PC-9 (cell line): ENCODE measurements around the gene TSLP. TPM values are rescaled to one million over a fixed set of nuclear protein-coding genes. Genes with fewer than 3 reads are reported as not detected.

Experiments
- BruUV-seq: library from RNA; stranded (reverse); fragments of 400-500 nt; replicated peaks from 2 replicates; lab custom pipeline; 2021; lab: Mats Ljungman, UMichigan
- CTCF ChIA-PET: fragments of 300-600 bp; sonication (Branson Sonifier 250); formaldehyde crosslinking; loops from one replicate; lab custom pipeline; 2022; ENCODE audit warnings: antibody characterized with exemption; lab: Charles Lee
- POLR2A ChIA-PET: fragments of 300-600 bp; sonication (Branson Sonifier 250); formaldehyde crosslinking; loops from one replicate; lab custom pipeline; 2022; ENCODE audit warnings: antibody characterized with exemption; ENCODE audit not compliant: unreplicated experiment; lab: Charles Lee
- DNase-seq, 2 experiments: peaks; one replicate each; pipeline versions ENCODE4 v3.0.0 to v3.0.0-alpha.2; 2015 to 2022; ENCODE audit warnings: mixed read lengths in 1 of 2
- H2AFZ ChIP-seq: fragments of 200-600 bp; sonication (generic); 2 replicates; pipeline ENCODE4 v1.8.1; 2017; ENCODE audit warnings: antibody characterized with exemption
- H3F3A ChIP-seq: fragments of 200-600 bp; sonication (generic); 2 replicates; pipeline ENCODE4 v1.8.1; 2017; ENCODE audit warnings: antibody characterized with exemption, mild to moderate bottlenecking, low read depth; ENCODE audit not compliant: insufficient read depth
- H3K27ac ChIP-seq: fragments of 200-600 bp; sonication (generic); 2 replicates; pipeline ENCODE4 v1.6.1; 2016; ENCODE audit warnings: mixed run types
- H3K27me3 ChIP-seq: fragments of 200-600 bp; sonication (generic); 2 replicates; pipeline ENCODE4 v1.6.1; 2016; ENCODE audit warnings: low read depth, mixed run types; ENCODE audit not compliant: insufficient read depth
- H3K36me3 ChIP-seq: fragments of 200-600 bp; sonication (generic); 2 replicates; pipeline ENCODE4 v1.6.1; 2016; ENCODE audit warnings: low read depth, mixed run types
- H3K4me1 ChIP-seq: fragments of 200-600 bp; sonication (generic); replicated peaks from 2 replicates; pipeline ENCODE4 v1.6.1; 2016; ENCODE audit warnings: mixed run types; ENCODE audit not compliant: insufficient read depth
- H3K4me2 ChIP-seq: fragments of 200-600 bp; sonication (generic); 2 replicates; pipeline ENCODE4 v1.6.1; 2017; ENCODE audit warnings: mixed run types
- H3K4me3 ChIP-seq: fragments of 200-600 bp; sonication (generic); 2 replicates; pipeline ENCODE4 v1.6.1; 2016; ENCODE audit warnings: mixed run types
- H3K79me2 ChIP-seq: fragments of 200-600 bp; sonication (generic); 2 replicates; pipeline ENCODE4 v1.6.1; 2017; ENCODE audit warnings: low read depth, mixed run types
- H3K9me2 ChIP-seq: fragments of 200-600 bp; sonication (generic); 2 replicates; pipeline ENCODE4 v1.8.1; 2017; ENCODE audit warnings: mild to moderate bottlenecking; ENCODE audit not compliant: insufficient read depth
- H3K9me3 ChIP-seq: fragments of 200-600 bp; sonication (generic); 2 replicates; pipeline ENCODE4 v1.8.1; 2016; ENCODE audit warnings: low read depth; ENCODE audit not compliant: insufficient read depth
- H4K20me1 ChIP-seq: fragments of 200-600 bp; sonication (generic); 2 replicates; pipeline ENCODE4 v1.8.1; 2017; ENCODE audit not compliant: insufficient read depth
- CTCF ChIP-seq: fragments of 200-600 bp; sonication (generic); conservative IDR thresholded peaks from 2 replicates; pipeline ENCODE4 v1.6.1; 2017; ENCODE audit warnings: mixed run types, antibody characterized with exemption, mild to moderate bottlenecking, moderate library complexity
- EZH2 ChIP-seq: fragments of 200-600 bp; sonication (generic); IDR thresholded peaks from 2 replicates; pipeline ENCODE4 v1.8.0; 2017; ENCODE audit warnings: antibody characterized with exemption, low read depth
- intact Hi-C: fragments of 100-400 bp; cut with micrococcal nuclease; formaldehyde crosslinking; loops from one replicate; pipeline ENCODE4 v1.10.0; 2022; ENCODE audit not compliant: unreplicated experiment
- total RNA-seq: library from RNA; stranded (reverse); gene quantifications from 2 replicates; pipeline ENCODE4 v1.2.3, GENCODE V29; 2021

Gene TSLP
- total RNA-seq, 1 experiment from 2014 or later = not detected

DNA sequence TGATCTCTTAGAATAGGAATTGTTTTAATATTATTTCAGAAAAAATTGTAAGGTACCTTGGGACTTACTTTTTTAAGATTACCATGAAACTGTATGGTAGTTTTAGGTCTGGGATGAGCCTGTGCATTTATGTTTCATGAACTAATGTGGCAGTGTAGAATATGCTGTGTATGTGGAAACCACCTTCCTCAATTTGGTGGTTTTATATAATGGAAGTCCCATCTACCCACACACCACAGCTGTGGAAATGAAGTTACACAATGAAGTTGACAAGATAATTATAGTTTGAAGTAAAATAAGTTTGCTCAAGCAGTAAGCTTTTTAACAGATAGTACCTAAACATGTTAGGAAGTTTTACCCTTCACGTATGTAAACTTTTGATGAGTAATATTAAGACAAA, 45.0 kb downstream of the TSLP start:
- CTCF ChIA-PET = no interaction called here
- H3K79me2 ChIP-seq = no peaks in the 10 kb centered on the region
- peaks cover 5% of the 10 kb centered on the region; the same call in 1 of the 2 replicates for H4K20me1 ChIP-seq
- peaks cover 20% of the 10 kb centered on the region for H3K36me3 ChIP-seq
- H2AFZ ChIP-seq = no peak overlapping the region
- DNase-seq = no peak
- intact Hi-C loops = no loop called here
- H3K4me1 ChIP-seq = no peaks in the 10 kb centered on the region
- no peak overlapping the region for H3K4me3 ChIP-seq
- TF ChIP-seq CTCF (no peak), EZH2 (no peak)
- H3K4me2 ChIP-seq = no peak overlapping the region
- H3K27me3 ChIP-seq = no peaks in the 10 kb centered on the region
- H3K27ac ChIP-seq = no peak overlapping the region
- H3K9me2 ChIP-seq = no peaks in the 10 kb centered on the region
- no TSS peak for BruUV-seq
- POLR2A ChIA-PET = no interaction called here
- H3K9me3 ChIP-seq = no peaks in the 10 kb centered on the region
- H3F3A ChIP-seq = no peaks in the 10 kb centered on the region; the same call in 1 of the 2 replicates

DNA sequence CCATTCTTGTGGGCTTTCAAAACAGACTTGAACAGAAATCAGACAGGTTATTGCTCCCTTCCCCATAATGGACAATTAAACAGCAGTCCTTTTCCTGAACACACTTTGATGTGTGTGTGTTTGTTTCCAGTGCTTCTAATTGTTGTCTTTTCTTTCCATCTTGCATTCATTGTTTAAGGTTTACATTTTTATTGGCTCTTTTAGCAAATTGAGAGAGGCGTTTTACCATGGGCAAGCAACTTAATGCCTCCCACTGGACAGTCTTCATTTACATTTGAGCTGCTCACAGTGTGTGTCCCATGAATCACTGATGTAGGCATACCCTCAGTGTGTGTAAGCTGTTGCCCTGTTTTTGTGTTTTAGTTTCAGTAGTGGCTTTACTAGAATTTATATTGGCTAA, 45.6 kb downstream of the TSLP start:
- Histone ChIP-seq H3K9me3 (no peaks in the 10 kb centered on the region), H3K4me1 (no peaks in the 10 kb centered on the region), H3K36me3 (peaks cover 26% of the 10 kb centered on the region), H3F3A (no peaks in the 10 kb centered on the region; the same call in 1 of the 2 replicates), H3K27ac (no peak overlapping the region), H3K27me3 (no peaks in the 10 kb centered on the region), H3K9me2 (no peaks in the 10 kb centered on the region), H2AFZ (no peak overlapping the region), H3K79me2 (no peaks in the 10 kb centered on the region), H4K20me1 (peaks cover 3% of the 10 kb centered on the region; the same call in 1 of the 2 replicates), H3K4me2 (no peak overlapping the region), H3K4me3 (no peak overlapping the region)
- POLR2A ChIA-PET = no interaction called here
- intact Hi-C loops = no loop called here
- TF ChIP-seq EZH2 (no peak), CTCF (no peak)
- CTCF ChIA-PET = no interaction called here
- DNase-seq = no peak
- no TSS peak for BruUV-seq

DNA sequence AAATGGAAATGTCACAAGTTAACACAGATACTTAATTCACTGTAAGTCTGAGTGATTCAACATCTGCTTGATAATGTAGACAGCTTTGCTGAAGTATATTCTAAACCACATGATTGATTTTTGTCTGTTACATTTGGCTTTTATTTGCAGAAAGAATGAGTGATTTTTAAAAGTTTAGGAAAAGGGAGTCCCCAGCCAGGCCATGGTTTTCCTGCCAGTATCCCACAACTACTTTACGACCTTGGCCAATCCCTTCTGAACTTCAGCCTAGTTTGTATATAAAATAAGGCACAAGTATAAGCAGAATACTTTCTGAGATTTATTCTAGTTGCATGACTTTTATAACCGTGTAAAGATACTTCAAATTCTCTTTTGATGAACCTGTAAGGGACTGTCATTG, 47.7 kb downstream of the TSLP start:
- no peak overlapping the region for H2AFZ ChIP-seq
- no peak for DNase-seq
- no peaks in the 10 kb centered on the region for H3K79me2 ChIP-seq
- intact Hi-C loops = no loop called here
- ChIA-PET CTCF (no interaction called here), POLR2A (no interaction called here)
- no peak overlapping the region for H3K4me2 ChIP-seq
- no peaks in the 10 kb centered on the region for H3K4me1 ChIP-seq
- BruUV-seq = no TSS peak
- TF ChIP-seq EZH2 (no peak), CTCF (no peak)
- H3K9me2 ChIP-seq = no peaks in the 10 kb centered on the region
- no peak overlapping the region for H3K4me3 ChIP-seq
- no peak overlapping the region for H3K27ac ChIP-seq
- no peaks in the 10 kb centered on the region for H4K20me1 ChIP-seq
- H3K36me3 ChIP-seq = peaks cover 37% of the 10 kb centered on the region
- H3K9me3 ChIP-seq = no peaks in the 10 kb centered on the region
- H3F3A ChIP-seq = no peaks in the 10 kb centered on the region
- H3K27me3 ChIP-seq = no peaks in the 10 kb centered on the region
